ENCODE data around the gene MRPL14. TPM values are rescaled to one million over a fixed set of nuclear protein-coding genes. Genes with fewer than 3 reads are reported as not detected.

The MRPL14 gene
- total and polyA plus RNA-seq, 10 of the 15 experiments (the other 5 are each of a cell fraction or from before 2014, with no cell fraction given), result 80.5 to 294 (median 122) TPM

DNA sequence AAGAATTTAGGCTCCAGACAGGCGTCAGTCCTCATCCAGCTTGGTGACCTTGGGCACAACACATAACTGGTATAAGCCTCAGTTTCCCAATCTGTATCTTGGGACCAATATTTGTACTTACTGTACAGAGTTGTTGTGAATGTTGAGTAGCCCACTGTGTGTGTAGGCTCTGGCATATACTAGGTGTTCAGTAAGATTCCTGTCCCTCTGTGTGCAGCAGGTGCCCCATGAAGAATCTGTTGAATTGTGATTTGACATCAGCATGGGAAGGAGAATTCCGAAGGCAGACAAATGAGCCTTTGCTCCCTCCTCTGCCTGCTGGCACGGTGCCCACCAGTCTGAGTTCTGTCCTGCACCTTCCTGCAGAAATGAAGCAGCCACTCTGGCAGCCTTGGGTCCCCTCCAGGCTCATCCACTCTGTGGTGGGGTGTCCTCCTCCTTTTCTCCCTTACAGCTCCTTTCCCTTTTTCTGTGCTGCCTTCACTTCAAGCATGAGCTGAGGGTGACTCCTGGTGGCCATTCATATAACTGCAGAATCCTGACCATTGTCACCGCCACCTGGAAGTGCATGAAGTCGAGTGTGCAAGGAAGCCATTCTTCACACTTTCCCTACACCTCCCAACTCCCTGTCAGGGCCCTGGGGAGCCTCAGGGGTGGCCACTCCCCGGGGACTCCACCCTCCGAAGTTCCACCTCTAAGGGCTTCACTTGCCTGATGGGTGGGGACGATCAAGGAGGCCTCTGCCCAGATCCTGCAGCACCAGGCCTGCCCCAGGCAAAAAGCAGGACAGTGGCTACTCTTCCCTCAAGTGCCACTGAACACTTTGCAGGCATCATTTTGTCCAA is 48.2 kb downstream of the MRPL14 start (continued):
- TF ChIP-seq IRF3 (IDR thresholded peaks at IDR 0.05), result no peak
- no peak for TF ChIP-seq RBBP5 (conservative IDR thresholded peaks at IDR 0.05)
- TF ChIP-seq, protein P1, sequence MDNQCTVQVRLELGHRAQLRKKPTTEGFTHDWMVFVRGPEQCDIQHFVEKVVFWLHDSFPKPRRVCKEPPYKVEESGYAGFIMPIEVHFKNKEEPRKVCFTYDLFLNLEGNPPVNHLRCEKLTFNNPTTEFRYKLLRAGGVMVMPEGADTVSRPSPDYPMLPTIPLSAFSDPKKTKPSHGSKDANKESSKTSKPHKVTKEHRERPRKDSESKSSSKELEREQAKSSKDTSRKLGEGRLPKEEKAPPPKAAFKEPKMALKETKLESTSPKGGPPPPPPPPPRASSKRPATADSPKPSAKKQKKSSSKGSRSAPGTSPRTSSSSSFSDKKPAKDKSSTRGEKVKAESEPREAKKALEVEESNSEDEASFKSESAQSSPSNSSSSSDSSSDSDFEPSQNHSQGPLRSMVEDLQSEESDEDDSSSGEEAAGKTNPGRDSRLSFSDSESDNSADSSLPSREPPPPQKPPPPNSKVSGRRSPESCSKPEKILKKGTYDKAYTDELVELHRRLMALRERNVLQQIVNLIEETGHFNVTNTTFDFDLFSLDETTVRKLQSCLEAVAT (IDR thresholded peaks at IDR 0.05), result no peak

DNA sequence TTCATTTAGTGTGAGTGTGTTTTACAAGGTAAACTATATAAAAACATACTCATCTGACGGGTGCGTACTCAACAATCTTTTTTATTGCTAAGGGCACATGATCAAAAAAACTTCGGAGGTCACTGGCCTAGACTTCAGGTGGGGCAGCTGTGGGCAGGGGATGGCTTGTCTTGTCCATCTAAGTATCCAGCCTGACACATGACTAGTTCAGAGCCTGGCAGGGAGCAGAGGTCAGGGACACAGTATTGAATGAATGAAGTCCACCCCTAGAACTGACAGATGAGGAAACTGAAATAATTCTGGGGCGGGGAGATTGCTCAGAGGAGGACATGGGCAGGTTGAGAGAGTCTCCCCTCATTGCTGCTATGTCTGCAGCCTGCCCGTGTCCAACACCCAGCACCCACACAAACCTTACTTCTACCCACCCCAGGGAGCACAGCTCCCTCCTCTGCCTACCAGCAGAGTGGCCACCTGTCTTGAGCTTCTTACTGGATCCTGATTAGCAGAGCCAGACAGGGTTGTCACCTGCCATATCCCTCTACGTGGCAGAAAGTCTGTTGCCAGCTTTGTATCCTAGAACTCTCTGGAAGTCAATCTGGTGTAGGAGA is 48.9 kb downstream of the MRPL14 start:
- ChIA-PET CTCF (interaction anchor here (0.6 to 12.9 kb wide), 62 partner anchors 10 to 640 kb away, joined by 3 to 264 read pairs (median 4); partner anchors contain the start of genes GTPBP2, MAD2L1BP, MRPS18A and VEGFA), POLR2A (interaction anchor here (0.6 to 11.0 kb wide), 11 partner anchors 10 to 410 kb away, joined by 3 to 97 read pairs (median 5); partner anchors contain the start of gene VEGFA), RAD21 (ENCODE audit: unreplicated experiment) (interaction anchor here (0.7 to 11.0 kb wide), 36 partner anchors 11 to 503 kb away, joined by 3 to 179 read pairs (median 4); partner anchors contain the start of gene VEGFA), SMC1A (ENCODE audit: uncharacterized antibody, unreplicated experiment) (interaction anchor here (0.6 to 5.8 kb wide), 33 partner anchors 11 to 1422 kb away, joined by 3 to 87 read pairs (median 4); partner anchors contain the start of genes MRPS18A and VEGFA)
- peaks cover 8% of the 10 kb centered on the region for H3K79me2 ChIP-seq (ENCODE audit: control insufficient read depth, insufficient read depth, low read length)
- no peak overlapping the region for H2AFZ ChIP-seq (ENCODE audit: control insufficient read depth, low read depth, low read length)
- no peaks in the 10 kb centered on the region for H3K27me3 ChIP-seq (replicated peaks in 1 of 2; ENCODE audit: control insufficient read depth in 2 of 2, insufficient read depth in 2 of 2, low read length in 1 of 2)
- peaks cover 59% of the 10 kb centered on the region for H3K4me1 ChIP-seq (ENCODE audit: control insufficient read depth, insufficient read depth, low read length)
- DNase-seq (ENCODE audit: low read depth, low spot score) (no peak), ATAC-seq (no peak), FAIRE-seq (no peak)
- H3K4me2 ChIP-seq (ENCODE audit: control insufficient read depth, insufficient read depth), result peak overlapping the region; percentile 69
- intact Hi-C loops (cut with micrococcal nuclease; ENCODE audit: unreplicated experiment), result loop anchor here (10.0 kb wide), 1 partner anchor 624 kb away; the partner anchor contains the start of gene DLK2
- H3K36me3 ChIP-seq (ENCODE audit: control insufficient read depth in 2 of 2, insufficient read depth in 2 of 2, low read length in 1 of 2), result no peaks in the 10 kb centered on the region
- H3K27ac ChIP-seq (ENCODE audit: control insufficient read depth, insufficient read depth), result no peak overlapping the region
- no TSS peak for BruUV-seq (replicated peaks)
- H4K20me1 ChIP-seq (ENCODE audit: control insufficient read depth, insufficient read depth), result no peaks in the 10 kb centered on the region
- 76% methylated on average over 6 of the region's 6 CpGs for WGBS (ENCODE audit: insufficient coverage, insufficient replicate concordance, low lambda C conversion rate, missing lambda C conversion rate)
- H3K9me3 ChIP-seq (replicated peaks; ENCODE audit: control insufficient read depth, insufficient read depth, low read length), result no peaks in the 10 kb centered on the region
- H3K9ac ChIP-seq (ENCODE audit: control insufficient read depth, insufficient read depth, low read length), result no peak overlapping the region
- H3K4me3 ChIP-seq, result peak overlapping the region; percentile 39
- in situ Hi-C loops (cut with MboI), result loop anchor here (5.0 kb wide), 2 partner anchors 356 to 411 kb away; no protein-coding TSS in a partner anchor
- TF ChIP-seq, protein P2, sequence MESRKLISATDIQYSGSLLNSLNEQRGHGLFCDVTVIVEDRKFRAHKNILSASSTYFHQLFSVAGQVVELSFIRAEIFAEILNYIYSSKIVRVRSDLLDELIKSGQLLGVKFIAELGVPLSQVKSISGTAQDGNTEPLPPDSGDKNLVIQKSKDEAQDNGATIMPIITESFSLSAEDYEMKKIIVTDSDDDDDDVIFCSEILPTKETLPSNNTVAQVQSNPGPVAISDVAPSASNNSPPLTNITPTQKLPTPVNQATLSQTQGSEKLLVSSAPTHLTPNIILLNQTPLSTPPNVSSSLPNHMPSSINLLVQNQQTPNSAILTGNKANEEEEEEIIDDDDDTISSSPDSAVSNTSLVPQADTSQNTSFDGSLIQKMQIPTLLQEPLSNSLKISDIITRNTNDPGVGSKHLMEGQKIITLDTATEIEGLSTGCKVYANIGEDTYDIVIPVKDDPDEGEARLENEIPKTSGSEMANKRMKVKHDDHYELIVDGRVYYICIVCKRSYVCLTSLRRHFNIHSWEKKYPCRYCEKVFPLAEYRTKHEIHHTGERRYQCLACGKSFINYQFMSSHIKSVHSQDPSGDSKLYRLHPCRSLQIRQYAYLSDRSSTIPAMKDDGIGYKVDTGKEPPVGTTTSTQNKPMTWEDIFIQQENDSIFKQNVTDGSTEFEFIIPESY (IDR thresholded peaks at IDR 0.05), result no peak
- TF ChIP-seq FOS (IDR thresholded peaks at IDR 0.05; ENCODE audit: borderline replicate concordance, extremely low read depth, insufficient read length), result no peak
- no peak for TF ChIP-seq SREBF2 (IDR thresholded peaks at IDR 0.05; ENCODE audit: low read length)
- no peak for TF ChIP-seq HCFC1 (IDR thresholded peaks at IDR 0.05; ENCODE audit: low read length)
- TF ChIP-seq SUZ12 (IDR thresholded peaks at IDR 0.05; ENCODE audit: unreplicated experiment), result no peak
- no peak for TF ChIP-seq ZBTB40 (IDR thresholded peaks at IDR 0.05; ENCODE audit: borderline replicate concordance)

Measured in GM12878 (cell line).